H1 (cell line): ENCODE results near the gene BCL2L1. TPM values are rescaled to one million over a fixed set of nuclear protein-coding genes. Genes with fewer than 3 reads are reported as not detected.

Experiments
- BACH1 ChIP-seq: IDR thresholded peaks from 2 replicates; pipeline ENCODE4 v1.6.1; 2012; ENCODE audit warnings: low read length, improper control_type of control experiment
- CBX5 ChIP-seq: fragments of 300-800, 300-1000 bp; sonication (generic); IDR thresholded peaks from 2 replicates; pipeline ENCODE4 v1.7.1; 2016; ENCODE audit warnings: antibody characterized with exemption, low read length, low read depth
- CEBPB ChIP-seq: IDR thresholded peaks from 2 replicates; pipeline ENCODE4 v1.6.1; 2012; ENCODE audit warnings: low read depth, low read length
- EP300 ChIP-seq, 2 experiments: IDR thresholded peaks; 1 replicate in 1 of 2; 2 replicates in 1 of 2; pipeline ENCODE4 v1.6.1; 2011 to 2012; ENCODE audit warnings: low read depth in 2 of 2, low read length in 2 of 2, mild to moderate bottlenecking in 2 of 2, borderline replicate concordance in 1 of 2, inconsistent platforms in 1 of 2, moderate library complexity in 1 of 2
- EZH2 ChIP-seq: fragments of 200-600 bp; sonication (generic); IDR thresholded peaks from 2 replicates; pipeline ENCODE4 v1.7.1; 2012; ENCODE audit warnings: low read depth, mild to moderate bottlenecking, moderate library complexity, low read length, inconsistent platforms; ENCODE audit not compliant: severe bottlenecking
- HDAC2 ChIP-seq, 2 experiments: fragments of 300-600 bp in 1 of 2; sonication (generic) in 1 of 2; IDR thresholded peaks; 2 replicates each; pipeline ENCODE4 v1.6.1; 2011 to 2012; ENCODE audit warnings: low read depth in 2 of 2, low read length in 2 of 2, mild to moderate bottlenecking in 2 of 2, moderate library complexity in 2 of 2, borderline replicate concordance in 1 of 2, inconsistent platforms in 1 of 2
- JUND ChIP-seq: IDR thresholded peaks from 2 replicates; pipeline ENCODE4 v1.6.1; 2011; ENCODE audit warnings: mild to moderate bottlenecking, improper control_type of control experiment, low read length
- NANOG ChIP-seq: IDR thresholded peaks from 2 replicates; pipeline ENCODE4 v1.6.1; 2011; ENCODE audit warnings: low read length, low read depth, mild to moderate bottlenecking, inconsistent platforms; ENCODE audit not compliant: insufficient read depth, poor library complexity, severe bottlenecking
- NRF1 ChIP-seq: IDR thresholded peaks from 2 replicates; pipeline ENCODE4 v1.6.1; 2011; ENCODE audit warnings: mild to moderate bottlenecking, low read depth, low read length, improper control_type of control experiment
- POU5F1 ChIP-seq: IDR thresholded peaks from 2 replicates; pipeline ENCODE4 v1.6.1; 2011; ENCODE audit warnings: low read depth, mild to moderate bottlenecking, low read length, moderate library complexity
- SP2 ChIP-seq: IDR thresholded peaks from 2 replicates; pipeline ENCODE4 v1.6.1; 2012; ENCODE audit warnings: mild to moderate bottlenecking, low read length, inconsistent platforms
- SP4 ChIP-seq: IDR thresholded peaks from 2 replicates; pipeline ENCODE4 v1.6.1; 2012; ENCODE audit warnings: low read length, inconsistent platforms
- TAF1 ChIP-seq: IDR thresholded peaks from 2 replicates; pipeline ENCODE4 v1.6.1; 2011; ENCODE audit warnings: mild to moderate bottlenecking, low read depth, low read length
- TCF12 ChIP-seq: IDR thresholded peaks from 2 replicates; pipeline ENCODE4 v1.6.1; 2011; ENCODE audit warnings: low read depth, mild to moderate bottlenecking, low read length
- polyA plus RNA-seq, 7 experiments: library from polyadenylated mRNA; depleted of rRNA in 3 of 7; stranded (reverse) in 5 of 7; unstranded in 2 of 7; fragments of >200 nt in 5 of 7; fragments of 200-250 nt in 2 of 7; gene quantifications; 1 replicate in 5 of 7; 2 replicates in 1 of 7; 4 replicates in 1 of 7; pipeline versions ENCODE4 v1.2.1 to v1.2.3, GENCODE V29; 2011 to 2013; ENCODE audit warnings: missing spikeins in 2 of 7, mixed read lengths in 2 of 7
- total RNA-seq: library from RNA; stranded (reverse); fragmentation: NEBNext Ultra II Directional; extraction: Animal tissue kit (Norgen Biotek cat#: 25700); gene quantifications from 2 replicates; pipeline ENCODE4 v1.2.1, GENCODE V29; 2021
- TF ChIP-seq, protein P1 (sequence below): IDR thresholded peaks from 2 replicates; pipeline ENCODE4 v1.6.1; 2012; ENCODE audit warnings: low read length, inconsistent platforms
- TF ChIP-seq, protein P2 (sequence below): IDR thresholded peaks from 2 replicates; pipeline ENCODE4 v1.6.1; 2012; ENCODE audit warnings: inconsistent platforms

Gene BCL2L1
- total and polyA plus RNA-seq, 2 of the 8 experiments (the other 6 are each of a cell fraction or from before 2014, with no cell fraction given), result 64.9 to 66.1 TPM

DNA sequence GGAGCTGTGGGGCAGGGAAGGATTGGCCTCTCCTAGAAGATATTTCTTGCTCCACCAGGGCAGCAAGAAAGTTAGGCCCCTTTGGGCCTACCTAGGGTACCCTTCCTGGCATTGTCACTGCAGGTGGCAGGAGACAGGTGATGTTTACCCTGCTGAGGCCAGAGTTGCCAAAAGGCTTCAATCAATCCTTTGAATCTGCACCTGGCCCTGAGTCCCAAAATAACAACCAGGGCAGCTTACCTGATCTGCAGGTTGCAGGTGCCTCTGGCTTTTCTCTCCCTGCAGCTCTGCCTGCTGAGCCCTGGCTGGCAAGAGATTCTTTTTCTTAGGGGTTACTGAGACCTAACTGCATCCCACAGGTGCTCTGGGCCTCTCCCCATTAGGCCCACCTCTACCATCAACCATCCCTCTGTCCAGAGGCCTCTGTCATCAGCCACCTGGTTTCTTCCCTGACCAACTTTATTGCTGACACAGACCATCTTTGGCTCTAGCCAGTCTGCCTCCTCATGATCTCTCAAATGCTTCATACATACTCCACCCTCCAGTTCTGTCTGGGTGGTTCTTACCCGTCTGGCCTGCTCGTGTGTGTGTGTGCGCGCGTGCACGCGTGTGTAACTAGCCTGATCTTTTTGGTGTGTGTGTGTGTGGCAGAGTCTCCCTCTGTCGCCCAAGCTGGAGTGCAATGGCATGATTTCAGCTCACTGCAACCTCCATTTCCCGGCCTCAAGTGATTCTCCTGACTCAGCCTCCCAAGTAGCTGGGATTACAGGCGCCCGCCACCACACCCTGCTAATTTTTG, 13.7 kb downstream of the BCL2L1 start (continued):
- TF ChIP-seq TCF12 (peak; percentile 81), SP2 (no peak), EZH2 (no peak), CBX5 (no peak), NANOG (no peak), HDAC2 (IDR thresholded peaks at IDR 0.05; ENCODE audit: borderline replicate concordance in 1 of 2, low read depth in 2 of 2, low read length in 2 of 2) (no peak), JUND (no peak), TAF1 (0 out of 2 replicates have a peak, but pooled peaks have one; percentile 13), EP300 (IDR thresholded peaks at IDR 0.05; ENCODE audit: borderline replicate concordance in 1 of 2, low read depth in 2 of 2, low read length in 2 of 2) (0 out of 3 replicates have a peak, but pooled peaks of 1 of the 2 experiments have one; percentile 4), CEBPB (no peak), BACH1 (no peak), POU5F1 (no peak), NRF1 (no peak), SP4 (no peak)
- TF ChIP-seq, protein P1, sequence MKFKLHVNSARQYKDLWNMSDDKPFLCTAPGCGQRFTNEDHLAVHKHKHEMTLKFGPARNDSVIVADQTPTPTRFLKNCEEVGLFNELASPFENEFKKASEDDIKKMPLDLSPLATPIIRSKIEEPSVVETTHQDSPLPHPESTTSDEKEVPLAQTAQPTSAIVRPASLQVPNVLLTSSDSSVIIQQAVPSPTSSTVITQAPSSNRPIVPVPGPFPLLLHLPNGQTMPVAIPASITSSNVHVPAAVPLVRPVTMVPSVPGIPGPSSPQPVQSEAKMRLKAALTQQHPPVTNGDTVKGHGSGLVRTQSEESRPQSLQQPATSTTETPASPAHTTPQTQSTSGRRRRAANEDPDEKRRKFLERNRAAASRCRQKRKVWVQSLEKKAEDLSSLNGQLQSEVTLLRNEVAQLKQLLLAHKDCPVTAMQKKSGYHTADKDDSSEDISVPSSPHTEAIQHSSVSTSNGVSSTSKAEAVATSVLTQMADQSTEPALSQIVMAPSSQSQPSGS, result no peak
- TF ChIP-seq, protein P2, sequence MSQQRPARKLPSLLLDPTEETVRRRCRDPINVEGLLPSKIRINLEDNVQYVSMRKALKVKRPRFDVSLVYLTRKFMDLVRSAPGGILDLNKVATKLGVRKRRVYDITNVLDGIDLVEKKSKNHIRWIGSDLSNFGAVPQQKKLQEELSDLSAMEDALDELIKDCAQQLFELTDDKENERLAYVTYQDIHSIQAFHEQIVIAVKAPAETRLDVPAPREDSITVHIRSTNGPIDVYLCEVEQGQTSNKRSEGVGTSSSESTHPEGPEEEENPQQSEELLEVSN, result no peak
